ENCODE results near the gene TTLL11.

Gene TTLL11

GRCh38 chr9:121853617-121854395 is 239.3 kb downstream of the TTLL11 start:
- no peak for TF ChIP-seq CEBPB (IDR thresholded peaks at IDR 0.05)
- no peak for TF ChIP-seq EP300 (IDR thresholded peaks at IDR 0.05; ENCODE audit: borderline replicate concordance)
- no peak for TF ChIP-seq EGR1 (IDR thresholded peaks at IDR 0.05)
- no peak for TF ChIP-seq MAX (IDR thresholded peaks at IDR 0.05)
- no peak for TF ChIP-seq REST (IDR thresholded peaks at IDR 0.05; ENCODE audit: low read depth)
- TF ChIP-seq TEAD4 (IDR thresholded peaks at IDR 0.05) = no peak
- no peak for TF ChIP-seq TCF12 (IDR thresholded peaks at IDR 0.05; ENCODE audit: low read depth)
- TF ChIP-seq NFIC (IDR thresholded peaks at IDR 0.05) = no peak
- TF ChIP-seq CREB1 (IDR thresholded peaks at IDR 0.05; ENCODE audit: low read depth) = no peak
- no peak for TF ChIP-seq USF1 (IDR thresholded peaks at IDR 0.05)
- TF ChIP-seq YY1 (IDR thresholded peaks at IDR 0.05; ENCODE audit: low read depth) = no peak
- TF ChIP-seq ZBTB7A (IDR thresholded peaks at IDR 0.05; ENCODE audit: low read depth) = no peak
- TF ChIP-seq RAD21 (IDR thresholded peaks at IDR 0.05; ENCODE audit: low read depth) = no peak

GRCh38 chr9:121852651-121853616 is 240.2 kb downstream of the TTLL11 start:
- TF ChIP-seq NFIC (IDR thresholded peaks at IDR 0.05) (no peak), TEAD4 (IDR thresholded peaks at IDR 0.05) (no peak), REST (IDR thresholded peaks at IDR 0.05; ENCODE audit: low read depth) (no peak), USF1 (IDR thresholded peaks at IDR 0.05) (no peak), YY1 (IDR thresholded peaks at IDR 0.05; ENCODE audit: low read depth) (no peak), MAX (IDR thresholded peaks at IDR 0.05) (no peak), EGR1 (IDR thresholded peaks at IDR 0.05) (no peak), EP300 (IDR thresholded peaks at IDR 0.05; ENCODE audit: borderline replicate concordance) (no peak), CREB1 (IDR thresholded peaks at IDR 0.05; ENCODE audit: low read depth) (no peak), TAF1 (IDR thresholded peaks at IDR 0.05; ENCODE audit: low read depth) (no peak), TCF12 (IDR thresholded peaks at IDR 0.05; ENCODE audit: low read depth) (no peak), ZBTB7A (IDR thresholded peaks at IDR 0.05; ENCODE audit: low read depth) (no peak), CEBPB (IDR thresholded peaks at IDR 0.05) (no peak), FOXM1 (IDR thresholded peaks at IDR 0.05; ENCODE audit: borderline replicate concordance, low read depth) (no peak), RAD21 (IDR thresholded peaks at IDR 0.05; ENCODE audit: low read depth) (no peak)

- TF ChIP-seq USF1 (IDR thresholded peaks at IDR 0.05) (no peak), EGR1 (IDR thresholded peaks at IDR 0.05) (no peak), EP300 (IDR thresholded peaks at IDR 0.05; ENCODE audit: borderline replicate concordance) (no peak), TCF12 (IDR thresholded peaks at IDR 0.05; ENCODE audit: low read depth) (no peak), TEAD4 (IDR thresholded peaks at IDR 0.05) (no peak), ZBTB7A (IDR thresholded peaks at IDR 0.05; ENCODE audit: low read depth) (no peak), CREB1 (IDR thresholded peaks at IDR 0.05; ENCODE audit: low read depth) (no peak), TAF1 (IDR thresholded peaks at IDR 0.05; ENCODE audit: low read depth) (no peak)
Observed at GRCh38 chr9:121852241-121852640, 240.9 kb downstream of the TTLL11 start.

GRCh38 chr9:121851641-121852091 is 241.4 kb downstream of the TTLL11 start:
- no peak for TF ChIP-seq EGR1 (IDR thresholded peaks at IDR 0.05)
- TF ChIP-seq TCF12 (IDR thresholded peaks at IDR 0.05; ENCODE audit: low read depth) = no peak
- TF ChIP-seq CREB1 (IDR thresholded peaks at IDR 0.05; ENCODE audit: low read depth) = no peak
- TF ChIP-seq TEAD4 (IDR thresholded peaks at IDR 0.05) = no peak
- no peak for TF ChIP-seq NFIC (IDR thresholded peaks at IDR 0.05)
- no peak for TF ChIP-seq YY1 (IDR thresholded peaks at IDR 0.05; ENCODE audit: low read depth)
- no peak for TF ChIP-seq REST (IDR thresholded peaks at IDR 0.05; ENCODE audit: low read depth)
- no peak for TF ChIP-seq USF1 (IDR thresholded peaks at IDR 0.05)
- no peak for TF ChIP-seq RAD21 (IDR thresholded peaks at IDR 0.05; ENCODE audit: low read depth)
- no peak for TF ChIP-seq ZBTB7A (IDR thresholded peaks at IDR 0.05; ENCODE audit: low read depth)
- TF ChIP-seq EP300 (IDR thresholded peaks at IDR 0.05; ENCODE audit: borderline replicate concordance) = no peak

Data from Ishikawa (cell line).